Endothelial cell of umbilical vein (primary cell): Measurements from ENCODE around the gene ADCY2. TPM values are rescaled to one million over a fixed set of nuclear protein-coding genes. Genes with fewer than 3 reads are reported as not detected.

ENCODE experiments used
- BruUV-seq: library from RNA; stranded (reverse); fragments of 400-500 nt; replicated peaks from 2 replicates; lab custom pipeline; 2021; lab: Mats Ljungman, UMichigan
- CTCF ChIA-PET: fragments of 300-600, 350-600 bp; sonication (Branson Sonifier 250); formaldehyde crosslinking; loops from one replicate; lab custom pipeline; 2021; ENCODE audit warnings: antibody characterized with exemption, inconsistent platforms; lab: Charles Lee
- POLR2A ChIA-PET: fragments of 300-600, 350-600 bp; sonication (Branson Sonifier 250); formaldehyde crosslinking; loops from one replicate; lab custom pipeline; 2021; ENCODE audit warnings: antibody characterized with exemption, inconsistent platforms; lab: Charles Lee
- DNase-seq: peaks from one replicate; pipeline ENCODE4 v3.0.0-alpha.2; 2011; ENCODE audit warnings: low read depth, low spot score
- FAIRE-seq: peaks from 2 replicates; lab custom pipeline; 2011; peaks lifted over from hg19 to GRCh38; lab: Jason Lieb, UNC
- H2AFZ ChIP-seq: 2 replicates; pipeline ENCODE4 v1.6.0; 2012; ENCODE audit warnings: low read depth, low read length, control low read depth, inconsistent platforms
- H3K27ac ChIP-seq: 2 replicates; pipeline ENCODE4 v1.5.1; 2011; ENCODE audit warnings: low read depth, mild to moderate bottlenecking, control low read depth, low read length, moderate library complexity; ENCODE audit not compliant: insufficient read depth
- H3K27me3 ChIP-seq, 2 experiments: 2 replicates each; pipeline versions ENCODE4 v1.6.0 to v1.6.1; 2011; ENCODE audit warnings: low read length in 2 of 2, mixed read lengths in 1 of 2; ENCODE audit not compliant: control insufficient read depth in 2 of 2, insufficient read depth in 2 of 2
- H3K36me3 ChIP-seq, 2 experiments: 2 replicates in 1 of 2; 3 replicates in 1 of 2; pipeline ENCODE4 v1.5.1; 2011; ENCODE audit warnings: low read length in 2 of 2, mild to moderate bottlenecking in 1 of 2, moderate library complexity in 1 of 2; ENCODE audit not compliant: control insufficient read depth in 2 of 2, insufficient read depth in 2 of 2; ENCODE audit errors: extremely low read depth in 1 of 2
- H3K4me1 ChIP-seq: 3 replicates; pipeline ENCODE4 v1.5.1; 2011; ENCODE audit warnings: mild to moderate bottlenecking, low read length; ENCODE audit not compliant: control insufficient read depth, insufficient read depth; ENCODE audit errors: extremely low read depth
- H3K4me2 ChIP-seq: 2 replicates; pipeline ENCODE4 v1.6.1; 2011; ENCODE audit warnings: low read length, control low read depth, mixed read lengths; ENCODE audit not compliant: insufficient read depth
- H3K4me3 ChIP-seq, 3 experiments: fragments of 200-600 bp in 1 of 3; sonication (generic), shearing (Covaris generic) in 1 of 3; replicated peaks in 1 of 3; 2 replicates each; pipeline ENCODE4 v1.5.1; 2011 to 2016; ENCODE audit warnings: control low read depth in 3 of 3, low read length in 3 of 3, mild to moderate bottlenecking in 2 of 3, inconsistent platforms in 1 of 3, low read depth in 1 of 3, moderate library complexity in 1 of 3; ENCODE audit not compliant: insufficient read depth in 1 of 3
- H3K79me2 ChIP-seq: 2 replicates; pipeline ENCODE4 v1.6.0; 2012; ENCODE audit warnings: low read length, inconsistent platforms; ENCODE audit not compliant: control insufficient read depth, insufficient read depth
- H3K9ac ChIP-seq: replicated peaks from 2 replicates; pipeline ENCODE3; 2011; ENCODE audit warnings: low read length, control low read depth; ENCODE audit not compliant: insufficient read depth; ENCODE audit errors: extremely low read depth
- H3K9me1 ChIP-seq: replicated peaks from 3 replicates; pipeline ENCODE4 v1.6.0; 2011; ENCODE audit warnings: mild to moderate bottlenecking, low read length; ENCODE audit not compliant: control insufficient read depth, insufficient read depth; ENCODE audit errors: extremely low read depth
- H3K9me3 ChIP-seq: replicated peaks from 2 replicates; pipeline ENCODE4 v1.5.1; 2012; ENCODE audit warnings: low read length, inconsistent platforms; ENCODE audit not compliant: control insufficient read depth, insufficient read depth
- H4K20me1 ChIP-seq: replicated peaks from 2 replicates; pipeline ENCODE3; 2011; ENCODE audit warnings: mild to moderate bottlenecking, low read length; ENCODE audit not compliant: control insufficient read depth, insufficient read depth; ENCODE audit errors: extremely low read depth
- EZH2 ChIP-seq: IDR thresholded peaks from 2 replicates; pipeline ENCODE4 v1.6.1; 2012; ENCODE audit warnings: borderline replicate concordance, low read depth, mild to moderate bottlenecking, moderate library complexity, low read length, inconsistent platforms; ENCODE audit not compliant: severe bottlenecking
- FOS ChIP-seq: IDR thresholded peaks from 2 replicates; pipeline ENCODE4 v1.6.1; 2011; ENCODE audit warnings: mild to moderate bottlenecking, low read length, moderate library complexity, borderline replicate concordance; ENCODE audit not compliant: insufficient read depth
- GATA2 ChIP-seq: IDR thresholded peaks from 2 replicates; pipeline ENCODE4 v1.7.0; 2011; ENCODE audit warnings: low read depth, mild to moderate bottlenecking, moderate library complexity, mixed read lengths, low read length; ENCODE audit not compliant: insufficient read length, insufficient read depth
- JUN ChIP-seq: IDR thresholded peaks from 2 replicates; pipeline ENCODE4 v1.6.1; 2011; ENCODE audit warnings: borderline replicate concordance, low read depth; ENCODE audit not compliant: insufficient read length, insufficient read depth
- MYC ChIP-seq: IDR thresholded peaks from one replicate; pipeline ENCODE4 v1.6.1; 2011; ENCODE audit warnings: mild to moderate bottlenecking, low read depth, low read length
- POLR2A ChIP-seq: IDR thresholded peaks from 2 replicates; pipeline ENCODE4 v1.6.1; 2012; ENCODE audit warnings: low read depth, mild to moderate bottlenecking, control low read depth, low read length
- POLR2AphosphoS5 ChIP-seq: IDR thresholded peaks from 2 replicates; pipeline ENCODE4 v1.6.1; 2012; ENCODE audit warnings: low read depth, mild to moderate bottlenecking, control low read depth, low read length, moderate library complexity; ENCODE audit not compliant: insufficient read depth
- dilution Hi-C: fragments of 300-500 bp; cut with MboI; formaldehyde crosslinking; loops from one replicate; pipeline ENCODE4 v1.15.0; 2019; ENCODE audit warnings: low sequenced_read_pairs; ENCODE audit not compliant: extremely low pct_ligation_motif_present
- intact Hi-C: fragments of 100-400 bp; cut with micrococcal nuclease; formaldehyde crosslinking; loops from one replicate; pipeline ENCODE4 v1.10.0; 2022
- polyA plus RNA-seq, 4 experiments: library from polyadenylated mRNA; depleted of rRNA in 3 of 4; stranded (reverse) in 3 of 4; unstranded in 1 of 4; fragments of >200 nt; gene quantifications; 2 replicates each; pipeline versions ENCODE4 v1.2.1 to v1.2.3, GENCODE V29; 2011 to 2012; ENCODE audit warnings: missing spikeins in 1 of 4
- total RNA-seq: library from RNA; stranded (reverse); gene quantifications from 2 replicates; pipeline ENCODE4 v1.2.3, GENCODE V29; 2021
- TF ChIP-seq, protein P1 (sequence below): IDR thresholded peaks from 2 replicates; pipeline ENCODE4 v1.6.1; 2011; ENCODE audit not compliant: insufficient read depth, insufficient read length
- TF ChIP-seq, protein P2 (sequence below), 2 donors: IDR thresholded peaks; 1 replicate in 1 of 2; 2 replicates in 1 of 2; pipeline ENCODE4 v1.5.1; 2011; ENCODE audit warnings: low read length in 2 of 2, mild to moderate bottlenecking in 2 of 2, moderate library complexity in 2 of 2, control low read depth in 1 of 2, inconsistent platforms in 1 of 2, low read depth in 1 of 2; ENCODE audit not compliant: insufficient read depth in 1 of 2; ENCODE audit errors: extremely low read depth in 1 of 2

Gene ADCY2
- total and polyA plus RNA-seq, 2 donors (not counting 3 experiments of a cell fraction or from before 2014, with no cell fraction given): under 0.01 TPM; not detected in 1

GRCh38 chr5:7608772-7609171 is 212.8 kb downstream of the ADCY2 start:
- Histone ChIP-seq H3K27ac (no peak overlapping the region), H3K9ac (no peak overlapping the region), H3K36me3 (no peaks in the 10 kb centered on the region), H3K4me2 (no peak overlapping the region), H3K27me3 (no peaks in the 10 kb centered on the region), H2AFZ (no peak overlapping the region), H3K4me1 (no peaks in the 10 kb centered on the region), H3K79me2 (no peaks in the 10 kb centered on the region), H3K9me1 (no peaks in the 10 kb centered on the region), H3K4me3 (no peak overlapping the region), H3K9me3 (no peaks in the 10 kb centered on the region), H4K20me1 (no peaks in the 10 kb centered on the region)
- DNase-seq: no peak
- intact Hi-C loops: no loop called here
- dilution Hi-C loops: no loop called here
- ChIA-PET CTCF (no interaction called here), POLR2A (no interaction called here)
- BruUV-seq: no TSS peak
- TF ChIP-seq, protein P1, sequence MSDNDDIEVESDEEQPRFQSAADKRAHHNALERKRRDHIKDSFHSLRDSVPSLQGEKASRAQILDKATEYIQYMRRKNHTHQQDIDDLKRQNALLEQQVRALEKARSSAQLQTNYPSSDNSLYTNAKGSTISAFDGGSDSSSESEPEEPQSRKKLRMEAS: no peak
- TF ChIP-seq FOS (no peak), MYC (no peak), POLR2AphosphoS5 (no peak), POLR2A (no peak), GATA2 (no peak), JUN (no peak), EZH2 (no peak)
- TF ChIP-seq, protein P2, sequence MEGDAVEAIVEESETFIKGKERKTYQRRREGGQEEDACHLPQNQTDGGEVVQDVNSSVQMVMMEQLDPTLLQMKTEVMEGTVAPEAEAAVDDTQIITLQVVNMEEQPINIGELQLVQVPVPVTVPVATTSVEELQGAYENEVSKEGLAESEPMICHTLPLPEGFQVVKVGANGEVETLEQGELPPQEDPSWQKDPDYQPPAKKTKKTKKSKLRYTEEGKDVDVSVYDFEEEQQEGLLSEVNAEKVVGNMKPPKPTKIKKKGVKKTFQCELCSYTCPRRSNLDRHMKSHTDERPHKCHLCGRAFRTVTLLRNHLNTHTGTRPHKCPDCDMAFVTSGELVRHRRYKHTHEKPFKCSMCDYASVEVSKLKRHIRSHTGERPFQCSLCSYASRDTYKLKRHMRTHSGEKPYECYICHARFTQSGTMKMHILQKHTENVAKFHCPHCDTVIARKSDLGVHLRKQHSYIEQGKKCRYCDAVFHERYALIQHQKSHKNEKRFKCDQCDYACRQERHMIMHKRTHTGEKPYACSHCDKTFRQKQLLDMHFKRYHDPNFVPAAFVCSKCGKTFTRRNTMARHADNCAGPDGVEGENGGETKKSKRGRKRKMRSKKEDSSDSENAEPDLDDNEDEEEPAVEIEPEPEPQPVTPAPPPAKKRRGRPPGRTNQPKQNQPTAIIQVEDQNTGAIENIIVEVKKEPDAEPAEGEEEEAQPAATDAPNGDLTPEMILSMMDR (IDR thresholded peaks at IDR 0.05; ENCODE audit: extremely low read depth in 1 of 2, insufficient read depth in 1 of 2, low read depth in 1 of 2, low read length in 2 of 2): no peak
- no peak for FAIRE-seq
